K562 (cell line): ENCODE data around the gene TARBP2. TPM values are rescaled to one million over a fixed set of nuclear protein-coding genes. Genes with fewer than 3 reads are reported as not detected.

Source experiments
- E2F8 ChIP-seq: fragments of 450-650 bp; IDR thresholded peaks from 2 replicates; pipeline ENCODE4 v1.7.1; 2018; ENCODE audit warnings: mild to moderate bottlenecking, low read depth; ENCODE audit not compliant: partially characterized antibody
- HDAC2 ChIP-seq: fragments of 450-650 bp; IDR thresholded peaks from 2 replicates; pipeline ENCODE4 v1.6.1; 2016; ENCODE audit warnings: mild to moderate bottlenecking
- SIN3A ChIP-seq, 2 experiments: fragments of 150-350 bp in 1 of 2; IDR thresholded peaks; 2 replicates each; pipeline ENCODE4 v1.6.1; 2011 to 2016; ENCODE audit warnings: borderline replicate concordance in 2 of 2, low read depth in 2 of 2, low read length in 2 of 2, mild to moderate bottlenecking in 2 of 2, moderate library complexity in 2 of 2; ENCODE audit not compliant: control insufficient read depth in 1 of 2
- polyA plus RNA-seq, 8 experiments: library from polyadenylated mRNA; depleted of rRNA in 4 of 8; stranded (reverse) in 5 of 8; unstranded in 3 of 8; fragments of >200 nt; fragmentation: Nextera tagmentation in 2 of 8; fragmentation: Illumina TruSeq in 1 of 8; extraction: Ambion mirVana in 2 of 8; extraction: Trizol in 1 of 8; gene quantifications; 2 replicates each; pipeline versions ENCODE4 v1.2.1 to v1.2.3, GENCODE V29; 2011 to 2014; ENCODE audit warnings: inconsistent platforms in 1 of 8, missing spikeins in 1 of 8
- total RNA-seq, 7 experiments: library from RNA; depleted of rRNA in 6 of 7; stranded (reverse); fragments of >200 nt in 6 of 7; fragmentation: Illumina TruSeq in 2 of 7; extraction: Trizol in 2 of 7; gene quantifications; 2 replicates each; pipeline versions ENCODE4 v1.2.1 to v1.2.3, GENCODE V29; 2011 to 2021; ENCODE audit warnings: low replicate concordance in 1 of 7
- TF ChIP-seq, protein P1 (sequence below): fragments of 450-650 bp; IDR thresholded peaks from 2 replicates; pipeline ENCODE4 v1.6.1; 2016; ENCODE audit warnings: missing biosample characterization, missing genetic modification characterization
- TF ChIP-seq, protein P2 (sequence below): fragments of 450-650 bp; formaldehyde crosslinking; IDR thresholded peaks from 2 replicates; pipeline ENCODE4 v1.4.0; 2020; ENCODE audit warnings: mild to moderate bottlenecking, moderate library complexity

The TARBP2 gene
- total and polyA plus RNA-seq, 9 of the 15 experiments (the other 6 are each of a cell fraction or from before 2014, with no cell fraction given) = 5.6 to 69.0 (median 44.6) TPM

DNA sequence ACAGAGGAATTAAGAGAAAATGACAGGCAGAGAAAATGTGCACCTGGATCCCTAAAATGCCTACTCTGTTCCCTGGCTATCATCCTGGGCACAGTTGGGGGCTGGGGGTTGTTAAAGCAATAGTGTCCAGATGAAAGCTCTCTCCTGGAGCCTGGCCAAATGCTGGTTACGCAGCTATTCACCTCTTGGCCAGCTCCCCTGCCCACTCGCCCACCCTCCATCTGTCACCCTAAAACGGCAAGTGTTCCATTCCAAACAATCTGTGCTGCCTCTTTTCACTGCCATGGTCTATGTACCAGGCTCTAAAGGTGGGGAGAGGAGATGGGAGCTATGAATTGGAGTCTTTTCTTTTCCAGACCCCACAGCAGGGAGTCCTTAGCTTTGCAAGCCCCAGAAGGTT is 30.9 kb downstream of the TARBP2 start (continued):
- TF ChIP-seq HDAC2 (no peak), E2F8 (no peak), SIN3A (IDR thresholded peaks at IDR 0.05; ENCODE audit: borderline replicate concordance in 2 of 2, control insufficient read depth in 1 of 2, low read depth in 2 of 2, low read length in 2 of 2) (no peak)
- TF ChIP-seq, protein P1, sequence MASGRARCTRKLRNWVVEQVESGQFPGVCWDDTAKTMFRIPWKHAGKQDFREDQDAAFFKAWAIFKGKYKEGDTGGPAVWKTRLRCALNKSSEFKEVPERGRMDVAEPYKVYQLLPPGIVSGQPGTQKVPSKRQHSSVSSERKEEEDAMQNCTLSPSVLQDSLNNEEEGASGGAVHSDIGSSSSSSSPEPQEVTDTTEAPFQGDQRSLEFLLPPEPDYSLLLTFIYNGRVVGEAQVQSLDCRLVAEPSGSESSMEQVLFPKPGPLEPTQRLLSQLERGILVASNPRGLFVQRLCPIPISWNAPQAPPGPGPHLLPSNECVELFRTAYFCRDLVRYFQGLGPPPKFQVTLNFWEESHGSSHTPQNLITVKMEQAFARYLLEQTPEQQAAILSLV (tag) = no peak
- TF ChIP-seq, protein P2, sequence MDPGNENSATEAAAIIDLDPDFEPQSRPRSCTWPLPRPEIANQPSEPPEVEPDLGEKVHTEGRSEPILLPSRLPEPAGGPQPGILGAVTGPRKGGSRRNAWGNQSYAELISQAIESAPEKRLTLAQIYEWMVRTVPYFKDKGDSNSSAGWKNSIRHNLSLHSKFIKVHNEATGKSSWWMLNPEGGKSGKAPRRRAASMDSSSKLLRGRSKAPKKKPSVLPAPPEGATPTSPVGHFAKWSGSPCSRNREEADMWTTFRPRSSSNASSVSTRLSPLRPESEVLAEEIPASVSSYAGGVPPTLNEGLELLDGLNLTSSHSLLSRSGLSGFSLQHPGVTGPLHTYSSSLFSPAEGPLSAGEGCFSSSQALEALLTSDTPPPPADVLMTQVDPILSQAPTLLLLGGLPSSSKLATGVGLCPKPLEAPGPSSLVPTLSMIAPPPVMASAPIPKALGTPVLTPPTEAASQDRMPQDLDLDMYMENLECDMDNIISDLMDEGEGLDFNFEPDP = no peak
